8988T (cell line): ENCODE measurements around the gene CMIP.

Experiments
- DNase-seq: peaks from one replicate; pipeline ENCODE4 v3.0.0; 2011

The CMIP gene

GRCh38 chr16:81695321-81696165, 250.9 kb downstream of the CMIP start:
- no peak for DNase-seq

- no peak for DNase-seq
Observed at GRCh38 chr16:81696166-81696960, 251.8 kb downstream of the CMIP start.

GRCh38 chr16:81696961-81697615, 252.5 kb downstream of the CMIP start:
- peak; percentile 80 for DNase-seq

GRCh38 chr16:81697616-81698309, 253.2 kb downstream of the CMIP start:
- no peak for DNase-seq

GRCh38 chr16:81698310-81698641, 253.7 kb downstream of the CMIP start:
- no peak for DNase-seq

- DNase-seq: no peak
Observed at GRCh38 chr16:81699596-81699995, 255.0 kb downstream of the CMIP start.

GRCh38 chr16:81700071-81700779, 255.6 kb downstream of the CMIP start:
- no peak for DNase-seq

GRCh38 chr16:81700780-81701165, 256.2 kb downstream of the CMIP start:
- DNase-seq: no peak

GRCh38 chr16:81701296-81701970, 256.8 kb downstream of the CMIP start:
- no peak for DNase-seq

GRCh38 chr16:81702506-81702905, 257.9 kb downstream of the CMIP start:
- no peak for DNase-seq

GRCh38 chr16:81703177-81704155, 258.9 kb downstream of the CMIP start:
- no peak for DNase-seq

- no peak for DNase-seq
Observed at GRCh38 chr16:81705261-81705660, 260.7 kb downstream of the CMIP start.

- no peak for DNase-seq
Observed at GRCh38 chr16:81706327-81707295, 262.0 kb downstream of the CMIP start.

- DNase-seq: no peak
Observed at GRCh38 chr16:81707411-81708265, 263.0 kb downstream of the CMIP start.

GRCh38 chr16:81708266-81709015, 263.8 kb downstream of the CMIP start:
- no peak for DNase-seq

GRCh38 chr16:81709016-81709900, 264.6 kb downstream of the CMIP start:
- DNase-seq: no peak
